ENCODE measurements around the gene ZNF620.

- TF ChIP-seq, protein P1, sequence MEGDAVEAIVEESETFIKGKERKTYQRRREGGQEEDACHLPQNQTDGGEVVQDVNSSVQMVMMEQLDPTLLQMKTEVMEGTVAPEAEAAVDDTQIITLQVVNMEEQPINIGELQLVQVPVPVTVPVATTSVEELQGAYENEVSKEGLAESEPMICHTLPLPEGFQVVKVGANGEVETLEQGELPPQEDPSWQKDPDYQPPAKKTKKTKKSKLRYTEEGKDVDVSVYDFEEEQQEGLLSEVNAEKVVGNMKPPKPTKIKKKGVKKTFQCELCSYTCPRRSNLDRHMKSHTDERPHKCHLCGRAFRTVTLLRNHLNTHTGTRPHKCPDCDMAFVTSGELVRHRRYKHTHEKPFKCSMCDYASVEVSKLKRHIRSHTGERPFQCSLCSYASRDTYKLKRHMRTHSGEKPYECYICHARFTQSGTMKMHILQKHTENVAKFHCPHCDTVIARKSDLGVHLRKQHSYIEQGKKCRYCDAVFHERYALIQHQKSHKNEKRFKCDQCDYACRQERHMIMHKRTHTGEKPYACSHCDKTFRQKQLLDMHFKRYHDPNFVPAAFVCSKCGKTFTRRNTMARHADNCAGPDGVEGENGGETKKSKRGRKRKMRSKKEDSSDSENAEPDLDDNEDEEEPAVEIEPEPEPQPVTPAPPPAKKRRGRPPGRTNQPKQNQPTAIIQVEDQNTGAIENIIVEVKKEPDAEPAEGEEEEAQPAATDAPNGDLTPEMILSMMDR (IDR thresholded peaks at IDR 0.05; ENCODE audit: insufficient read depth, low read depth, low read length) = no peak
- TF ChIP-seq EZH2 (IDR thresholded peaks at IDR 0.05; ENCODE audit: insufficient read depth, low read length) = no peak
These were observed 41.0 kb downstream of the ZNF620 start for GRCh38 chr3:40546816-40547215.

All from astrocyte (in vitro differentiated cells and primary cell).